HG02852 (cell line): ENCODE measurements around the gene MESD.

Source experiments
- ATAC-seq: cut with Tn5 transposase; IDR thresholded peaks from one replicate; pipeline ENCODE4 v1.9.1; 2021; ENCODE audit warnings: mild to moderate bottlenecking, moderate library complexity; ENCODE audit not compliant: unreplicated experiment

MESD gene

GRCh38 chr15:80989518-80990478, at the start of gene MESD:
TSS of gene MESD (minus strand) at chr15:80989819. CDS start at chr15:80989791, 28 bp downstream.
- ATAC-seq, result peak; percentile 94

GRCh38 chr15:81038975-81039607, 49.5 kb upstream of the MESD start:
- no peak for ATAC-seq

- no peak for ATAC-seq
Observed at GRCh38 chr15:81037952-81038743, 48.5 kb upstream of the MESD start.

- ATAC-seq, result no peak
Observed at GRCh38 chr15:81033508-81033907, 43.9 kb upstream of the MESD start.

- ATAC-seq, result no peak
Observed at GRCh38 chr15:81032818-81033217, 43.2 kb upstream of the MESD start.

GRCh38 chr15:81032355-81032754, 42.7 kb upstream of the MESD start:
- no peak for ATAC-seq

- no peak for ATAC-seq
Observed at GRCh38 chr15:81031203-81031602, 41.6 kb upstream of the MESD start.

- ATAC-seq, result no peak
Observed at GRCh38 chr15:81030301-81030750, 40.7 kb upstream of the MESD start.

GRCh38 chr15:81029414-81030300, 40.0 kb upstream of the MESD start:
- ATAC-seq, result no peak

GRCh38 chr15:81026836-81027599, 37.4 kb upstream of the MESD start:
- ATAC-seq, result no peak

- ATAC-seq, result no peak
Observed at GRCh38 chr15:81025721-81026370, 36.2 kb upstream of the MESD start.

GRCh38 chr15:81024936-81025335, 35.3 kb upstream of the MESD start:
- no peak for ATAC-seq

GRCh38 chr15:81024265-81024872, 34.8 kb upstream of the MESD start:
- peak; percentile 2 for ATAC-seq

GRCh38 chr15:81023483-81024264, 34.1 kb upstream of the MESD start:
- peak; percentile 92 for ATAC-seq

- no peak for ATAC-seq
Observed at GRCh38 chr15:81021321-81021720, 31.7 kb upstream of the MESD start.

GRCh38 chr15:81018197-81018596, 28.6 kb upstream of the MESD start:
- no peak for ATAC-seq

GRCh38 chr15:81016489-81017068, 27.0 kb upstream of the MESD start:
- no peak for ATAC-seq
